CD8-positive, alpha-beta memory T cell (primary cell): Measurements from ENCODE around the gene NKX2-1. TPM values are rescaled to one million over a fixed set of nuclear protein-coding genes. Genes with fewer than 3 reads are reported as not detected.

Source experiments
- CTCF ChIA-PET: fragments of 350-600 bp; sonication (Branson Sonifier 250); formaldehyde crosslinking; loops from one replicate; lab custom pipeline; 2021; ENCODE audit warnings: antibody characterized with exemption; lab: Charles Lee
- POLR2A ChIA-PET: fragments of 350-600 bp; sonication (Branson Sonifier 250); formaldehyde crosslinking; loops from one replicate; lab custom pipeline; 2021; ENCODE audit warnings: antibody characterized with exemption; lab: Charles Lee
- DNase-seq, 5 donors: peaks; one replicate each; pipeline versions ENCODE4 v3.0.0 to v3.0.0-alpha.2; 2020 to 2022; ENCODE audit warnings: mixed read lengths in 1 of 5
- H3K27ac ChIP-seq: one replicate; pipeline ENCODE4 v1.7.0; 2013; ENCODE audit warnings: low read depth, mild to moderate bottlenecking, low read length, moderate library complexity
- H3K27me3 ChIP-seq: 2 replicates; pipeline ENCODE4 v1.7.0; 2013; ENCODE audit warnings: low read length, mild to moderate bottlenecking; ENCODE audit not compliant: insufficient read depth, poor library complexity, severe bottlenecking
- H3K36me3 ChIP-seq: 2 replicates; pipeline ENCODE4 v1.7.0; 2013; ENCODE audit warnings: mild to moderate bottlenecking, low read length, moderate library complexity; ENCODE audit not compliant: insufficient read depth
- H3K4me1 ChIP-seq: 2 replicates; pipeline ENCODE4 v1.7.0; 2013; ENCODE audit warnings: mild to moderate bottlenecking, low read length, moderate library complexity; ENCODE audit not compliant: insufficient read depth
- H3K4me3 ChIP-seq: 2 replicates; pipeline ENCODE4 v1.7.0; 2013; ENCODE audit warnings: mild to moderate bottlenecking, low read length
- H3K9me3 ChIP-seq: 2 replicates; pipeline ENCODE4 v1.7.0; 2013; ENCODE audit warnings: mild to moderate bottlenecking, low read length
- H3K27ac Mint-ChIP-seq, 8 donors: one replicate each; pipeline ENCODE4 v1.8.0; 2020 to 2021; ENCODE audit warnings: mixed read lengths in 8 of 8, mild to moderate bottlenecking in 6 of 8, inconsistent platforms in 3 of 8, moderate library complexity in 3 of 8
- H3K27me3 Mint-ChIP-seq, 2 donors: one replicate each; pipeline ENCODE4 v1.8.0; 2020 to 2021; ENCODE audit warnings: mixed read lengths in 2 of 2, mild to moderate bottlenecking in 1 of 2, moderate library complexity in 1 of 2
- H3K36me3 Mint-ChIP-seq, 3 donors: one replicate each; pipeline ENCODE4 v1.8.0; 2020 to 2021; ENCODE audit warnings: mixed read lengths in 3 of 3, inconsistent platforms in 1 of 3, mild to moderate bottlenecking in 1 of 3
- H3K4me1 Mint-ChIP-seq, 3 donors: one replicate each; pipeline ENCODE4 v1.8.0; 2020 to 2021; ENCODE audit warnings: mixed read lengths in 3 of 3, inconsistent platforms in 1 of 3, mild to moderate bottlenecking in 1 of 3
- H3K4me3 Mint-ChIP-seq, 7 donors: one replicate each; pipeline ENCODE4 v1.8.0; 2020 to 2021; ENCODE audit warnings: mixed read lengths in 7 of 7, mild to moderate bottlenecking in 6 of 7, moderate library complexity in 4 of 7, inconsistent platforms in 2 of 7
- H3K9me3 Mint-ChIP-seq, 5 donors: one replicate each; pipeline ENCODE4 v1.8.0; 2020 to 2022; ENCODE audit warnings: mixed read lengths in 5 of 5, mild to moderate bottlenecking in 3 of 5, moderate library complexity in 2 of 5, inconsistent platforms in 1 of 5
- polyA plus RNA-seq: library from polyadenylated mRNA; unstranded; fragments of 300-500 nt; fragmentation: Illumina TruSeq; gene quantifications from one replicate; pipeline ENCODE4 v1.2.3, GENCODE V29; 2021
- total RNA-seq, 2 experiments: library from RNA; stranded (reverse); gene quantifications; one replicate each; pipeline ENCODE4 v1.2.3, GENCODE V29; 2021

The NKX2-1 gene
- total and polyA plus RNA-seq, 3 experiments from 2014 or later: not detected

DNA sequence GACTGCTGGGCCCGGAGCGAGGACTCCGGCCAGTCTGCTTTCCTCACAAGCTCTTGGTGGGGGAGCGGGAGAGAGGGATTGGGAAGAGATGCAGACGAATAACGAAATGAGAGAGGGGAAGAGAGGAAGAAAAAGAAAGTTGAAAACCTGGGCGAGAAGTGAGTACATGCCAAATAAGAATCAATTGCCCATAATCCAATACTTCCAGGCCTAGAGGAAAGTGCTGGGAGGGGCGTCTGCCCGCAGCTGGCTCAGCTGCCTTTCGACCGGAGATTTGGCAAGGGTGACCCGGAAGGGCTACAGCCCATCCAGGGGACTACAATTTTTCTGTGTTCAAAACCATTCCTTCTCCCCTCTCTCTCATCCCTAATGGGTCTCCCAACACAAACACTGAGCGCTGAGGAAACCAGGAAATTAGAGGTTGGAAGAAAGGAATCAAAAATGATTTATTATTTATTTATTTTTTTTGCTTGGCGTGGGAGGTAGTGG, 4.9 kb downstream of the NKX2-1 start:
- peaks cover 0 to 12% (median 9%) of the 10 kb centered on the region in 5 donors for H3K9me3 Mint-ChIP-seq
- H3K27ac ChIP-seq: no peak overlapping the region
- peaks cover 5 to 7% (median 5%) of the 10 kb centered on the region in 3 donors for H3K4me1 Mint-ChIP-seq
- DNase-seq: no peak
- no peak overlapping the region for H3K4me3 Mint-ChIP-seq
- H3K27me3 ChIP-seq: peaks cover 18% of the 10 kb centered on the region
- CTCF ChIA-PET: no interaction called here
- no peaks in the 10 kb centered on the region for H3K4me1 ChIP-seq
- H3K27me3 Mint-ChIP-seq: peaks cover 68 to 70% of the 10 kb centered on the region in 2 donors
- H3K4me3 ChIP-seq: no peak overlapping the region
- no peaks in the 10 kb centered on the region for H3K36me3 ChIP-seq
- no peaks in the 10 kb centered on the region for H3K36me3 Mint-ChIP-seq
- no peaks in the 10 kb centered on the region for H3K9me3 ChIP-seq
- no peak overlapping the region for H3K27ac Mint-ChIP-seq
- POLR2A ChIA-PET: no interaction called here

DNA sequence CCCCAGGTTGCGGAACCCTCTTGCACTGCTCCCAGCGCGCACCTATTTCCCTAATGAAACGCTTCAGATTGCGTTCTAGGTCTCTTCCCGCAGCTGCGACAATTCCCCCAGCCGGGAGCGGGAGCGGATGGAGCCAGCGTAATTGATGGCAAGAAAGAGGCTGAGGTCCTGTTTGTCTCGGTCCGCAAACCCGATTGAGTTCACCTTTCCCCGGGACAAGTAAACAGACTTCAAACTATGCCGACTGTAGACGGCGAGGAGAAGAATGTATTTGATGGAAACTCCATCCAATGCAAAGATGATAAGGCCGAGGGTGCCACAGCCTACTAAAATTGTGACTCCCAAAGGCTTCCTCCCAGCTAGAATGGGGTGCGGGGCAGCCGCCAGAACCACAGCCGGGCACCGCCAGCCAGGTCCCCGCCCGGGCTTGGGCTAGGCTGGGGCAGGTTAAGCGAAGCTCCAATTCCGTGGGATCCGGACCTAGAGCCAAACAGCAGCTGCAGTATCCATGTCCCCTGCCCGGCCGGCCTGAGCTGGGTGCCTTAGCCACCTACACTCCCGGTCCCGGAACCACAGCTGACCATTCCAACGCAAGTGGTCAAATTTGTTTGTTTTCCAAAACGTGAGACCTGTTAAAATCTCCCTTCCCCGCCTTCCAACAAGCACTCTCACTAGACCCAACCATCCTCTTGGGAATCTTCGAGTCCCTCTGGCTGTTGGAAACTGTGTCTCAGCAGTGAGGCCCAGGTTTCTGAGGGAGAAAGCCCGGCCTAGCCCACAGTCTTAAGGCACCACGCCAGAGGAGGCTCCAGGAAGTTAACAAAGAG, 5.5 kb downstream of the NKX2-1 start:
- Histone ChIP-seq H3K36me3 (no peaks in the 10 kb centered on the region), H3K4me3 (no peak overlapping the region), H3K4me1 (no peaks in the 10 kb centered on the region), H3K27ac (no peak overlapping the region), H3K27me3 (peaks cover 19% of the 10 kb centered on the region), H3K9me3 (no peaks in the 10 kb centered on the region)
- H3K4me3 Mint-ChIP-seq: no peak overlapping the region
- no peaks in the 10 kb centered on the region for H3K36me3 Mint-ChIP-seq
- H3K27ac Mint-ChIP-seq: no peak overlapping the region
- H3K9me3 Mint-ChIP-seq: peaks cover 0 to 12% (median 12%) of the 10 kb centered on the region in 5 donors
- POLR2A ChIA-PET: no interaction called here
- H3K4me1 Mint-ChIP-seq: peaks cover 2 to 5% (median 4%) of the 10 kb centered on the region in 3 donors
- DNase-seq: no peak
- peaks cover 71 to 72% of the 10 kb centered on the region in 2 donors for H3K27me3 Mint-ChIP-seq
- CTCF ChIA-PET: no interaction called here

DNA sequence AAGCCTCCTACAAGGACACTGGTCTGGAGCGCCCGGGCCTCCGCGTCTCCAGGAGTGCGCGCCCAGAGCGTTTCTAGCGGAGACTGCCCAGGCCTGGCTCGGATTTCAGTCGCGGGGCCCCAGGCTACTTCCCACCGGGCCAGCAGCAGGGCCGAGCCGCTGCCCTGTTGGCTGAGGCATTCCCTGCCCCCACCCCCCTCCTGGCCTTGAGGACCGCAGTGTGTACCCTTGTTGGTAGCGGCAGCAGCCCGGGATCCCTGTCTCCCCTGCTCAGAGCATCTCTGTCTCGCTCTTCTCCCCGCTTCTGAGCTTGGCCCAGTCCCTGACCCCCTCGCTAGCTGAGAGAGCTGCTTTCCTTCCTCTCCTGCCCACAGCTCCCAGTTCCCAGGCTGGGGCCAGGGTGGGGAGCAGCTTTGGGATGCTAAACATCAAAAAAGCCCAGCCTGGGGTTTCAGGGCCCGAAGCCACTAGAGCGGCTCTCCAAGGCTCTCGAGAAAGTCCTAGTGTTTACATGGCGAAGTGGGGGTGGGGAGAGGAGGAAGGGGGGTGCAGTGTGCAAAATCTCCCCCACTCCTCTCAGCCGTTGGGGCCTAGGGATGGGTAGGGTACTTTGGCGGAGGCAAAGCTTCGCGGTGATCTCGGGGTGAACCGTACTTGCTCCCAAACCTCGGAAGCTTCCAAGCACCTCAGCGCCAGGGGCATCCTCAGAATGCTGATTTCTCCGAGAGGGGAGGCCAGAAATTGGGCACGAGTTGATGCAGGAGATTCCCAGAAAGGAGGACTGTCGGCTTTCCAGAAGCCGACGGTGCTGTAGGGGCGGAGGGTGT, 6.4 kb downstream of the NKX2-1 start:
- Mint-ChIP-seq H3K9me3 (peaks cover 0 to 18% (median 12%) of the 10 kb centered on the region in 5 donors), H3K27me3 (peaks cover 75 to 76% of the 10 kb centered on the region in 2 donors), H3K4me3 (no peak overlapping the region), H3K4me1 (no peaks in the 10 kb centered on the region), H3K36me3 (no peaks in the 10 kb centered on the region), H3K27ac (no peak overlapping the region)
- no peak overlapping the region for H3K27ac ChIP-seq
- no peak for DNase-seq
- peaks cover 16% of the 10 kb centered on the region for H3K27me3 ChIP-seq
- ChIA-PET CTCF (no interaction called here), POLR2A (no interaction called here)
- no peaks in the 10 kb centered on the region for H3K36me3 ChIP-seq
- H3K4me1 ChIP-seq: no peaks in the 10 kb centered on the region
- H3K9me3 ChIP-seq: no peaks in the 10 kb centered on the region
- H3K4me3 ChIP-seq: no peak overlapping the region

DNA sequence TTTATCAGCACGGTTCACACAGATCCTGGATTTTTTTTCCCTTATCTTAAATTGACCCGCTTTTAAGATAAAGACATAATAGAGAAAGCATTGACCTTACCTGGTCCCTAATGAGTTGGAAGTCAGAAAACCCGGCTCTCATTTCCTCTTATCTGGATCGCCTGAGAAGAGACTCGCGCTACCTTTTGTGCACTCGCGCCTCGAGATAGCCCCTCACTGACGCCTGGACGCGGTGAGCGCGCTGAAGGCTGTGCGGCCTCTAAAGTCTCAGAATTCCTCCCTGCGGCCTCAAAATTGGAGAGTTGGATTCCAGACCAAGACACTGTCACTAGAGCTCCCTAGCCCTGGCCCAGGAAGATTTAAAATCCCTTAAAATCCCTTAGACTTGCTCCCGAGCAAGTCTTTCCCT, 7.0 kb downstream of the NKX2-1 start:
- peaks cover 76 to 81% of the 10 kb centered on the region in 2 donors for H3K27me3 Mint-ChIP-seq
- peaks cover 16% of the 10 kb centered on the region for H3K27me3 ChIP-seq
- no peaks in the 10 kb centered on the region for H3K4me1 ChIP-seq
- H3K27ac Mint-ChIP-seq: no peak overlapping the region
- no peaks in the 10 kb centered on the region for H3K36me3 Mint-ChIP-seq
- no peak overlapping the region for H3K27ac ChIP-seq
- DNase-seq: no peak
- H3K36me3 ChIP-seq: no peaks in the 10 kb centered on the region
- no peak overlapping the region for H3K4me3 ChIP-seq
- POLR2A ChIA-PET: no interaction called here
- no peaks in the 10 kb centered on the region for H3K9me3 ChIP-seq
- H3K9me3 Mint-ChIP-seq: peaks cover 0 to 18% (median 12%) of the 10 kb centered on the region in 5 donors
- peaks cover 0 to under 1% (median under 1%) of the 10 kb centered on the region in 3 donors for H3K4me1 Mint-ChIP-seq
- CTCF ChIA-PET: no interaction called here
- no peak overlapping the region for H3K4me3 Mint-ChIP-seq

DNA sequence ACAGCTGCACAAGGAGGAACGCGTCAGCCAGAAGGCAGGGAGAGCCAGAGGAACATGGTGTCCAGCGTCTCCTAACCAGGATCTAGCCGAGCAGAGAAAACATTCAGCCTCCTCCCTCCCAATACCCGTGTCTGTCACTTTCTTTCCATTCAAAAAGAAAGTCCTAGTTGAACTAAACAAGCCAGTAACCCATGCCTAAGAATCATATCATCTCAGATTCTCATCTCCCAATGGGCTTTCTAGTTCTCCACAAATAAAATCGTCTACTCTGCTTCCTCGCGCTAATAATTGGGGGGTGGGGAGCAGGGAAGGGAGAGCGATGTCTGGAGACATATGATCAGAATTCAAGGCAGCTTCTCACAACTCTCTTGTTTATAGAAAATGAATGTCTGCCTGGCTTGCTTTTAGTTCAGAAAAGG, 7.4 kb downstream of the NKX2-1 start:
- ChIA-PET CTCF (no interaction called here), POLR2A (no interaction called here)
- Histone ChIP-seq H3K4me1 (no peaks in the 10 kb centered on the region), H3K9me3 (no peaks in the 10 kb centered on the region), H3K27me3 (peaks cover 16% of the 10 kb centered on the region), H3K36me3 (no peaks in the 10 kb centered on the region), H3K4me3 (no peak overlapping the region), H3K27ac (no peak overlapping the region)
- Mint-ChIP-seq H3K9me3 (peaks cover 0 to 23% (median 12%) of the 10 kb centered on the region in 5 donors), H3K36me3 (no peaks in the 10 kb centered on the region), H3K4me1 (peaks cover 0 to 5% (median 4%) of the 10 kb centered on the region in 3 donors), H3K4me3 (peak overlapping the region in 1 of 7 donors; percentile 48), H3K27me3 (peaks cover 80 to 85% of the 10 kb centered on the region in 2 donors), H3K27ac (no peak overlapping the region)
- no peak for DNase-seq

DNA sequence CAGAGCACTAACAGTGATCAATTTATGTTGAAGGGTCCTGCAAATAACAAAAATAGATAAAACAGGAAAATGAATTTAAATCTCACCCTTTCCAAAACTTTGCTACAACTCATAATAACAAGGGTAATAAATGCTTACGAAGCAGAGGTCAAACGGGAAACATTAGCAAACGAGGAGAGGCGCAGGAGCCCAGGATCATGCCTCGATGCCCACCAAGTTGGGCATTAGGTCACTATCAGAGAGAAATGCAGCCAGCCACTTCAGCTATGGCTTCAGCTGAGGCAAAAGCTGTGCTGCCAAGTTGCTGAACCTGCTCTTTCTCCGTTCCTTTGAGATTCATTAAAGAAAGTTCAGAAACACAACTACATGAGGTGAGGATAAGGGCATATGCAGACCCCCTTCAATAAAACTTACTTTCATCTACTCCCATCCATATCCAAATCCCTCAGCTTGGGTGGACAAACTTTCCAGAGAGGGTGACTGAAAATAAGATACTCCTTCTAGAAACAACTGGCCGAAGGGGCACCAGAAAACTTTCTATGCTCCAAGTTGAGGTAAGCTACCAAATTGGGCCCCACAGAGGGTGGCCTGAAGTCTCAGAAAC, 7.9 kb downstream of the NKX2-1 start:
- Mint-ChIP-seq H3K27me3 (peaks cover 81 to 90% of the 10 kb centered on the region in 2 donors), H3K4me1 (peaks cover 0 to 5% (median 5%) of the 10 kb centered on the region in 3 donors), H3K4me3 (peak overlapping the region in 1 of 7 donors; percentile 48), H3K27ac (no peak overlapping the region), H3K36me3 (no peaks in the 10 kb centered on the region), H3K9me3 (peaks cover 0 to 23% (median 12%) of the 10 kb centered on the region in 5 donors)
- Histone ChIP-seq H3K9me3 (no peaks in the 10 kb centered on the region), H3K27me3 (peaks cover 16% of the 10 kb centered on the region), H3K27ac (no peak overlapping the region), H3K4me1 (no peaks in the 10 kb centered on the region), H3K4me3 (no peak overlapping the region), H3K36me3 (no peaks in the 10 kb centered on the region)
- no peak for DNase-seq
- ChIA-PET CTCF (no interaction called here), POLR2A (no interaction called here)

DNA sequence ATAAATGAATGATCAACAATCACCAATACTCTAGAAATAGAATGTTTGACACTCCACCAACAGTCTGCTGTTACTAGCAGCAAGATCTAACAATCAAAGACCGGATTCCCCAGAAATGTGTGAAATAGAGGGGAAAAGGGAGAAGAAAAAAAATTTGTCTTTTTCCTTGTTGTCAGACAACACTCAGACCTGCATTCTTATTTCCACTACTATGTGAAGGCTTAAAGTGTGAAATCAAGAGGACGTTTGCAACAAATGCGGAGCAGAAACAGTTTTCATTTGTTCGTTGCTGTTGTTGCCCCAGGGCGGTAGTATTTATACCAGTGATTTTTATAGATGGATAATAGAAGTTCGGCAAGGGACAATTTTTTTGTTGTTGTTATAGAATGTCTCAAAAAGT, 9.2 kb downstream of the NKX2-1 start:
- H3K27me3 ChIP-seq: peaks cover 16% of the 10 kb centered on the region
- CTCF ChIA-PET: no interaction called here

More for the DNA sequence above, 9.2 kb downstream of the NKX2-1 start:
- POLR2A ChIA-PET: no interaction called here
- peaks cover 0 to 21% (median 9%) of the 10 kb centered on the region in 5 donors for H3K9me3 Mint-ChIP-seq
- H3K4me3 Mint-ChIP-seq: no peak overlapping the region
- Histone ChIP-seq H3K4me1 (no peaks in the 10 kb centered on the region), H3K9me3 (no peaks in the 10 kb centered on the region), H3K4me3 (no peak overlapping the region), H3K27ac (no peak overlapping the region), H3K36me3 (no peaks in the 10 kb centered on the region)
- no peaks in the 10 kb centered on the region for H3K36me3 Mint-ChIP-seq
- DNase-seq: no peak
- peaks cover 80 to 89% of the 10 kb centered on the region in 2 donors for H3K27me3 Mint-ChIP-seq
- peak overlapping the region in 1 of 8 donors; percentile 16 for H3K27ac Mint-ChIP-seq
- peaks cover 2 to 11% (median 11%) of the 10 kb centered on the region in 3 donors for H3K4me1 Mint-ChIP-seq
